ENCODE results near the gene PRKCB. TPM values are rescaled to one million over a fixed set of nuclear protein-coding genes. Genes with fewer than 3 reads are reported as not detected.

The PRKCB gene
- polyA plus RNA-seq, 1 donor (not counting 4 experiments of a cell fraction or from before 2014, with no cell fraction given) = 0.18 TPM

GRCh38 chr16:23969468-23970297, 133.9 kb downstream of the PRKCB start:
- TF ChIP-seq EZH2 (IDR thresholded peaks at IDR 0.05; ENCODE audit: low read length) = no peak
- TF ChIP-seq, protein P1, sequence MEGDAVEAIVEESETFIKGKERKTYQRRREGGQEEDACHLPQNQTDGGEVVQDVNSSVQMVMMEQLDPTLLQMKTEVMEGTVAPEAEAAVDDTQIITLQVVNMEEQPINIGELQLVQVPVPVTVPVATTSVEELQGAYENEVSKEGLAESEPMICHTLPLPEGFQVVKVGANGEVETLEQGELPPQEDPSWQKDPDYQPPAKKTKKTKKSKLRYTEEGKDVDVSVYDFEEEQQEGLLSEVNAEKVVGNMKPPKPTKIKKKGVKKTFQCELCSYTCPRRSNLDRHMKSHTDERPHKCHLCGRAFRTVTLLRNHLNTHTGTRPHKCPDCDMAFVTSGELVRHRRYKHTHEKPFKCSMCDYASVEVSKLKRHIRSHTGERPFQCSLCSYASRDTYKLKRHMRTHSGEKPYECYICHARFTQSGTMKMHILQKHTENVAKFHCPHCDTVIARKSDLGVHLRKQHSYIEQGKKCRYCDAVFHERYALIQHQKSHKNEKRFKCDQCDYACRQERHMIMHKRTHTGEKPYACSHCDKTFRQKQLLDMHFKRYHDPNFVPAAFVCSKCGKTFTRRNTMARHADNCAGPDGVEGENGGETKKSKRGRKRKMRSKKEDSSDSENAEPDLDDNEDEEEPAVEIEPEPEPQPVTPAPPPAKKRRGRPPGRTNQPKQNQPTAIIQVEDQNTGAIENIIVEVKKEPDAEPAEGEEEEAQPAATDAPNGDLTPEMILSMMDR (optimal IDR thresholded peaks at IDR 0.05 in 1 of 3, IDR thresholded peaks at IDR 0.05 in 1 of 3, conservative IDR thresholded peaks at IDR 0.05 in 1 of 3; ENCODE audit: extremely low read depth in 1 of 3, insufficient read depth in 2 of 3, low read length in 3 of 3) = no peak
- FAIRE-seq (no peak), DNase-seq (ENCODE audit: low read depth, low spot score) (no peak)
- Histone ChIP-seq H3K36me3 (ENCODE audit: control insufficient read depth in 2 of 2, extremely low read depth in 1 of 2, insufficient read depth in 2 of 2, low read length in 2 of 2) (no peaks in the 10 kb centered on the region), H2AFZ (ENCODE audit: control insufficient read depth, low read length) (no peak overlapping the region), H3K27ac (ENCODE audit: control insufficient read depth, insufficient read depth, low read length) (no peak overlapping the region), H3K79me2 (ENCODE audit: control insufficient read depth, insufficient read depth, low read length) (no peaks in the 10 kb centered on the region), H3K27me3 (ENCODE audit: control insufficient read depth, extremely low read depth, insufficient read depth, low read length) (no peaks in the 10 kb centered on the region), H3K9ac (ENCODE audit: control insufficient read depth, extremely low read depth, insufficient read depth, low read length) (no peak overlapping the region), H3K9me1 (ENCODE audit: control insufficient read depth, extremely low read depth, insufficient read depth, low read length) (no peaks in the 10 kb centered on the region), H4K20me1 (ENCODE audit: control insufficient read depth, extremely low read depth, insufficient read depth, low read length) (no peaks in the 10 kb centered on the region), H3K4me2 (ENCODE audit: control insufficient read depth, extremely low read depth, insufficient read depth, low read depth, low read length) (no peak overlapping the region), H3K4me1 (ENCODE audit: control insufficient read depth, extremely low read depth, insufficient read depth, low read length) (no peaks in the 10 kb centered on the region), H3K4me3 (ENCODE audit: control insufficient read depth in 2 of 3, extremely low read depth in 1 of 3, insufficient read depth in 2 of 3, low read depth in 1 of 3, low read length in 3 of 3) (no peak overlapping the region), H3K9me3 (ENCODE audit: control insufficient read depth, low read depth, low read length) (no peaks in the 10 kb centered on the region)
- dilution Hi-C loops (cut with MboI; ENCODE audit: extremely low pct_ligation_motif_present, low sequenced_read_pairs) = loop anchor here (5.0 kb wide), 1 partner anchor 37 kb away; no protein-coding TSS in a partner anchor

- DNase-seq (ENCODE audit: low read depth, low spot score) = no peak
- Histone ChIP-seq H3K9ac (ENCODE audit: control insufficient read depth, extremely low read depth, insufficient read depth, low read length) (no peak overlapping the region), H3K4me1 (ENCODE audit: control insufficient read depth, extremely low read depth, insufficient read depth, low read length) (no peaks in the 10 kb centered on the region), H3K27me3 (ENCODE audit: control insufficient read depth, extremely low read depth, insufficient read depth, low read length) (no peaks in the 10 kb centered on the region), H2AFZ (ENCODE audit: control insufficient read depth, low read length) (no peak overlapping the region), H3K4me3 (ENCODE audit: control insufficient read depth in 2 of 3, extremely low read depth in 1 of 3, insufficient read depth in 2 of 3, low read depth in 1 of 3, low read length in 3 of 3) (no peak overlapping the region), H4K20me1 (ENCODE audit: control insufficient read depth, extremely low read depth, insufficient read depth, low read length) (no peaks in the 10 kb centered on the region), H3K9me1 (ENCODE audit: control insufficient read depth, extremely low read depth, insufficient read depth, low read length) (no peaks in the 10 kb centered on the region), H3K36me3 (ENCODE audit: control insufficient read depth in 2 of 2, extremely low read depth in 1 of 2, insufficient read depth in 2 of 2, low read length in 2 of 2) (no peaks in the 10 kb centered on the region), H3K79me2 (ENCODE audit: control insufficient read depth, insufficient read depth, low read length) (no peaks in the 10 kb centered on the region), H3K4me2 (ENCODE audit: control insufficient read depth, extremely low read depth, insufficient read depth, low read depth, low read length) (no peak overlapping the region), H3K27ac (ENCODE audit: control insufficient read depth, insufficient read depth, low read length) (no peak overlapping the region), H3K9me3 (ENCODE audit: control insufficient read depth, low read depth, low read length) (no peaks in the 10 kb centered on the region)
- dilution Hi-C loops (cut with MboI; ENCODE audit: extremely low pct_ligation_motif_present, low sequenced_read_pairs) = no loop called here
- no peak for FAIRE-seq
- TF ChIP-seq, protein P1 (optimal IDR thresholded peaks at IDR 0.05 in 1 of 3, IDR thresholded peaks at IDR 0.05 in 1 of 3, conservative IDR thresholded peaks at IDR 0.05 in 1 of 3; ENCODE audit: extremely low read depth in 1 of 3, insufficient read depth in 2 of 3, low read length in 3 of 3) = no peak
- no peak for TF ChIP-seq EZH2 (IDR thresholded peaks at IDR 0.05; ENCODE audit: low read length)
These were observed 138.4 kb downstream of the PRKCB start for GRCh38 chr16:23974223-23974622.

Measured in keratinocyte (primary cell).